ENCODE measurements around the gene PCCA. TPM values are rescaled to one million over a fixed set of nuclear protein-coding genes. Genes with fewer than 3 reads are reported as not detected.

Gene PCCA
- total RNA-seq, 4 donors from 2014 or later = 29.5 to 55.5 (median 38.3) TPM

GRCh38 chr13:100518394-100519062 lies 429.6 kb downstream of the PCCA start:
- TF ChIP-seq, protein P1, sequence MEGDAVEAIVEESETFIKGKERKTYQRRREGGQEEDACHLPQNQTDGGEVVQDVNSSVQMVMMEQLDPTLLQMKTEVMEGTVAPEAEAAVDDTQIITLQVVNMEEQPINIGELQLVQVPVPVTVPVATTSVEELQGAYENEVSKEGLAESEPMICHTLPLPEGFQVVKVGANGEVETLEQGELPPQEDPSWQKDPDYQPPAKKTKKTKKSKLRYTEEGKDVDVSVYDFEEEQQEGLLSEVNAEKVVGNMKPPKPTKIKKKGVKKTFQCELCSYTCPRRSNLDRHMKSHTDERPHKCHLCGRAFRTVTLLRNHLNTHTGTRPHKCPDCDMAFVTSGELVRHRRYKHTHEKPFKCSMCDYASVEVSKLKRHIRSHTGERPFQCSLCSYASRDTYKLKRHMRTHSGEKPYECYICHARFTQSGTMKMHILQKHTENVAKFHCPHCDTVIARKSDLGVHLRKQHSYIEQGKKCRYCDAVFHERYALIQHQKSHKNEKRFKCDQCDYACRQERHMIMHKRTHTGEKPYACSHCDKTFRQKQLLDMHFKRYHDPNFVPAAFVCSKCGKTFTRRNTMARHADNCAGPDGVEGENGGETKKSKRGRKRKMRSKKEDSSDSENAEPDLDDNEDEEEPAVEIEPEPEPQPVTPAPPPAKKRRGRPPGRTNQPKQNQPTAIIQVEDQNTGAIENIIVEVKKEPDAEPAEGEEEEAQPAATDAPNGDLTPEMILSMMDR (IDR thresholded peaks at IDR 0.05) = no peak
- TF ChIP-seq POLR2A (IDR thresholded peaks at IDR 0.05) (no peak), EP300 (IDR thresholded peaks at IDR 0.05) (no peak)
- Histone ChIP-seq H3K9me3 (no peaks in the 10 kb centered on the region), H3K4me3 (no peak overlapping the region), H3K4me1 (peaks cover 0 to 13% (median 0%) of the 10 kb centered on the region in 4 donors), H3K36me3 (peaks cover 0 to 10% (median 2%) of the 10 kb centered on the region in 3 donors), H3K27me3 (no peaks in the 10 kb centered on the region), H3K27ac (no peak overlapping the region)
- DNase-seq (ENCODE audit: low spot score in 2 of 2) = no peak
- WGBS, 2 donors = 92 to 94% methylated on average over 8 of the region's 8 CpGs

- Histone ChIP-seq H3K4me1 (peaks cover 0 to 2% (median 0%) of the 10 kb centered on the region in 4 donors), H3K9me3 (no peaks in the 10 kb centered on the region), H3K27ac (no peak overlapping the region), H3K27me3 (no peaks in the 10 kb centered on the region), H3K4me3 (no peak overlapping the region), H3K36me3 (peaks cover 0 to 10% (median 2%) of the 10 kb centered on the region in 3 donors)
- no peak for DNase-seq (ENCODE audit: low spot score in 2 of 2)
- WGBS, 2 donors = 95 to 96% methylated on average over 9 of the region's 9 CpGs
- TF ChIP-seq, protein P1 (IDR thresholded peaks at IDR 0.05) = no peak
- TF ChIP-seq EP300 (IDR thresholded peaks at IDR 0.05) (no peak), POLR2A (IDR thresholded peaks at IDR 0.05) (no peak)
These were observed 430.7 kb downstream of the PCCA start for GRCh38 chr13:100519626-100520025.

GRCh38 chr13:100520936-100521850 lies 432.3 kb downstream of the PCCA start:
- Histone ChIP-seq H3K4me3 (no peak overlapping the region), H3K4me1 (no peaks in the 10 kb centered on the region), H3K27ac (no peak overlapping the region), H3K36me3 (peaks cover 0 to 3% (median 2%) of the 10 kb centered on the region in 3 donors), H3K9me3 (no peaks in the 10 kb centered on the region), H3K27me3 (no peaks in the 10 kb centered on the region)
- no peak for DNase-seq (ENCODE audit: low spot score in 2 of 2)
- TF ChIP-seq EP300 (IDR thresholded peaks at IDR 0.05) (no peak), POLR2A (IDR thresholded peaks at IDR 0.05) (no peak)
- TF ChIP-seq, protein P1 (IDR thresholded peaks at IDR 0.05) = no peak
- WGBS, 2 donors = 72% methylated on average over 27 of the region's 27 CpGs

DNA sequence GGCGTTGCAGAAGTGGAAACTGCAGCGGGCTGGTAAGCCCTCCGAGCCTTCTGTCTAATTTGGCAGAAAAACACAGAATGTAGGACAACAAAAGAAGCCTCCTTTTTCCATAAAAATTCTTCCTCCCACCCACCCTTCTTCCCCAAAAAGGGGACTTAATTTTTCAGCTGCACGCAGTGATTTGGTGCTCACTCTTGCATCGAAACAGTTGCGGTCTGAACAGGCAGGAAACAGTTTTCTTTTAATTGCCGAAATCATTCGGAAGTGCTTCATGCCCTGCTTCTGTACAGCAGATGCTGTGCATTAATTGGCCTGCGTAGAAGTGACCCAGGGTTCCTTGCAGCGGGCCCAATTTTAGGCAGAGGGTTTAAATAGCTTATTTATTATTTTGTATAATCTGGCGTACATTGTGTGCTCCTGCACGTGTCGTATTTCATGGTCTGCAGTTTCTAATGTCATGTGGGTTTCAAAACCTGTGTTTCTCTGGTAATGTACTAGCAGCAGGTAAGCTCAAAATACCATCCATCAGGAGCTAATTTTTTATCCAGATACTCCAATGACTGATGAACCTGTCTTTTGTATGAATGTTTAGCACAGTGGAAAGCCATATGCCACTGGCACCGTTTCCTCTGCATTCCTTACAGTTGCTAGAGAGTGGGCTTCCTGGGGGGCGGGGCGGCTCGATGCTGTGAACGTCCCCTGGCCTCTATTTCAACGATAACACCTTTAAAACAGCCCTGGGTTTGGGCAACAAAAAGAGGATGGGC lies 433.1 kb downstream of the PCCA start:
- Histone ChIP-seq H3K27ac (no peak overlapping the region), H3K4me1 (no peaks in the 10 kb centered on the region), H3K4me3 (no peak overlapping the region), H3K36me3 (peaks cover 0 to 8% (median 2%) of the 10 kb centered on the region in 3 donors), H3K27me3 (no peaks in the 10 kb centered on the region), H3K9me3 (no peaks in the 10 kb centered on the region)
- DNase-seq (ENCODE audit: low spot score in 2 of 2) = no peak
- TF ChIP-seq EP300 (IDR thresholded peaks at IDR 0.05) (no peak), POLR2A (IDR thresholded peaks at IDR 0.05) (no peak)
- TF ChIP-seq, protein P1 (IDR thresholded peaks at IDR 0.05) = no peak
- WGBS, 2 donors = 85 to 88% methylated on average over 19 of the region's 19 CpGs

Data from tibial nerve (tissue), 4 donors.